ENCODE data around the gene L3MBTL2.

GRCh38 chr22:41177040-41177621, 28.0 kb upstream of the L3MBTL2 start:
- TF ChIP-seq FOXK2 (IDR thresholded peaks at IDR 0.05), result no peak
- TF ChIP-seq FOXM1 (IDR thresholded peaks at IDR 0.05; ENCODE audit: borderline replicate concordance), result no peak
- no peak for TF ChIP-seq ELF4 (IDR thresholded peaks at IDR 0.05)
- TF ChIP-seq NFRKB (IDR thresholded peaks at IDR 0.05), result no peak
- no peak for TF ChIP-seq L3MBTL2 (conservative IDR thresholded peaks at IDR 0.05)
